NCI-H187 treated with DMSO at 0.1 percent for 48 hours (cell line): ENCODE measurements around the gene GPSM3.
"Not testable (repeated sequence)": the region's sequence is repeated elsewhere in the genome, so short reads cannot be mapped to it uniquely, and the experiment has no call there.

Source experiments
- DNase-seq: peaks from one replicate; lab custom pipeline; 2025; lab: John Stamatoyannopoulos, UW

GPSM3 gene

GRCh38 chr6:32149932-32150870 is 42.2 kb downstream of the GPSM3 start:
- no peak for DNase-seq

GRCh38 chr6:32149092-32149755 is 43.2 kb downstream of the GPSM3 start:
- DNase-seq, result no peak

- no peak for DNase-seq
Measured at GRCh38 chr6:32148289-32149091, 44.0 kb downstream of the GPSM3 start.

GRCh38 chr6:32147401-32148132 is 44.9 kb downstream of the GPSM3 start:
- no peak for DNase-seq

- DNase-seq, result no peak
Measured at GRCh38 chr6:32146687-32147086, 45.8 kb downstream of the GPSM3 start.

- DNase-seq, result no peak
Measured at GRCh38 chr6:32146287-32146686, 46.2 kb downstream of the GPSM3 start.

- not testable (repeated sequence) for DNase-seq
Measured at GRCh38 chr6:32144238-32144637, 48.2 kb downstream of the GPSM3 start.
